ENCODE data around the gene CEPT1.

Gene CEPT1

DNA sequence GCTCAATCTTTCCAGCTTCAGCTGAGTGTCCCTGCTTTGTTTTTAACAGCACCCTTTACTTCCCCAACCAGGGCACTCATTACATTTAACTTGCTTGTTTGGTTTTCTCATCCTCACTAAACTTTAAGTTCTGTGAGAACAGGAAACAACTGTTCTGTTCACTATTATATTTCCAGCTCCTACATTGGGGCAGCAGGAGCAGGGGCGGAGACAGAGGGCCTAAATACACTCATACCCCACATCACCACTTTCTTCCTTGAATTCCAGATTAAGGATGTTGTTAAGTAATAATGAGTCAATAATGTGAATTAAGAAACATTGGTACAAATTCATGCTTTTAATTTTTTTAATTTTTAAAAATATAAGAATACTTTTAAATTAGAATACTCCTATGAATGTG lies 6.2 kb upstream of the CEPT1 start:
- Histone ChIP-seq H3K4me2 (ENCODE audit: low read depth, low read length, poor library complexity, severe bottlenecking) (no peak overlapping the region), H3K9ac (ENCODE audit: low read length) (no peak overlapping the region), H3K9me2 (replicated peaks; ENCODE audit: insufficient read depth, low read length) (no peaks in the 10 kb centered on the region), H3F3A (ENCODE audit: insufficient read depth) (peaks cover 56% of the 10 kb centered on the region), H3K27me3 (ENCODE audit: low read length) (no peaks in the 10 kb centered on the region), H3K79me2 (ENCODE audit: insufficient read depth, low read length) (peaks cover 24% of the 10 kb centered on the region), H4K20me1 (ENCODE audit: low read depth, low read length) (no peaks in the 10 kb centered on the region), H2AFZ (ENCODE audit: low read depth, low read length, severe bottlenecking) (no peak overlapping the region), H3K4me3 (ENCODE audit: insufficient read depth, low read length, poor library complexity, severe bottlenecking) (no peak overlapping the region), H3K36me3 (ENCODE audit: low read length) (peaks cover 21% of the 10 kb centered on the region), H3K9me3 (ENCODE audit: insufficient read depth, low read length) (no peaks in the 10 kb centered on the region), H3K27ac (ENCODE audit: low read depth, low read length) (peak overlapping the region; percentile 59)
- TF ChIP-seq, protein P1, sequence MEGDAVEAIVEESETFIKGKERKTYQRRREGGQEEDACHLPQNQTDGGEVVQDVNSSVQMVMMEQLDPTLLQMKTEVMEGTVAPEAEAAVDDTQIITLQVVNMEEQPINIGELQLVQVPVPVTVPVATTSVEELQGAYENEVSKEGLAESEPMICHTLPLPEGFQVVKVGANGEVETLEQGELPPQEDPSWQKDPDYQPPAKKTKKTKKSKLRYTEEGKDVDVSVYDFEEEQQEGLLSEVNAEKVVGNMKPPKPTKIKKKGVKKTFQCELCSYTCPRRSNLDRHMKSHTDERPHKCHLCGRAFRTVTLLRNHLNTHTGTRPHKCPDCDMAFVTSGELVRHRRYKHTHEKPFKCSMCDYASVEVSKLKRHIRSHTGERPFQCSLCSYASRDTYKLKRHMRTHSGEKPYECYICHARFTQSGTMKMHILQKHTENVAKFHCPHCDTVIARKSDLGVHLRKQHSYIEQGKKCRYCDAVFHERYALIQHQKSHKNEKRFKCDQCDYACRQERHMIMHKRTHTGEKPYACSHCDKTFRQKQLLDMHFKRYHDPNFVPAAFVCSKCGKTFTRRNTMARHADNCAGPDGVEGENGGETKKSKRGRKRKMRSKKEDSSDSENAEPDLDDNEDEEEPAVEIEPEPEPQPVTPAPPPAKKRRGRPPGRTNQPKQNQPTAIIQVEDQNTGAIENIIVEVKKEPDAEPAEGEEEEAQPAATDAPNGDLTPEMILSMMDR (IDR thresholded peaks at IDR 0.05; ENCODE audit: insufficient read depth, low read length, poor library complexity, severe bottlenecking): no peak
- no peak for TF ChIP-seq EZH2phosphoT487 (conservative IDR thresholded peaks at IDR 0.05; ENCODE audit: low read length)

DNA sequence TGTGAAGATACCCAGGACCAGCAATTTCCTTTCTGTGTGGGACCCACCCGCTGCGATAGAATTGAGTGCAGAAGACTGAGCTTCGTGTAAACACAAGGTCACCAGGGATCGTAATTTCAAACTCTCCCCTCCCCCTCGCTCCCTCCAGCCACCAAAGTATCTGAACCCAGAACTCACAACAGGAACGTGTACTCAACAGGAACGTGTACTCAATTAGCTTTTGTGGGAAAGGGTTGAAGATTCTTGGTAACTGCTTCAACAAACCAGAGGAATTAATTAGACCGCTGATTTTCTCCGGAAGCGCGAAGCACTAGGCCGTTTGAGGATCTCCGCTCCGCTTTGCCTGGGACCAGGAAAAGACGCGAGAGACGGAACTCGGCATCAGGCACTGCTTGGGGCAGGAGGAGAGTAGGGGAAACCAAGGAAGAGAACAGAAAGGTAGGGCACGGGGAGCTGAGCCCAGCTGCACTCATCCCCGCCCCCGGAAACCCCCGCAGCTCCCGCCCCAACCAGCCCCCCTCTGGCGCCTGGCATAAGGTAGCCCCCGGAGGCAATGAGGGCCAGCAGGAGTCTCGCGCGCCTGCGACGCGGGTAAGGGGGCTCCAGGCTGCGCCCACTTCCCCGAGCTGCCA lies 583 bp upstream of the CEPT1 start:
- H3F3A ChIP-seq (ENCODE audit: insufficient read depth): peaks cover 16% of the 10 kb centered on the region; the same call in 1 of the 2 replicates
- H3K79me2 ChIP-seq (ENCODE audit: insufficient read depth, low read length): peaks cover 79% of the 10 kb centered on the region
- H2AFZ ChIP-seq (ENCODE audit: low read depth, low read length, severe bottlenecking): no peak overlapping the region
- H3K27me3 ChIP-seq (ENCODE audit: low read length): no peaks in the 10 kb centered on the region
- H3K4me2 ChIP-seq (ENCODE audit: low read depth, low read length, poor library complexity, severe bottlenecking): peak overlapping the region; percentile 99
- H3K9me3 ChIP-seq (ENCODE audit: insufficient read depth, low read length): no peaks in the 10 kb centered on the region
- peak overlapping the region; percentile 91 for H3K4me3 ChIP-seq (ENCODE audit: insufficient read depth, low read length, poor library complexity, severe bottlenecking)
- peak overlapping the region; percentile 96 for H3K9ac ChIP-seq (ENCODE audit: low read length)
- peaks cover 17% of the 10 kb centered on the region for H3K36me3 ChIP-seq (ENCODE audit: low read length)
- H3K27ac ChIP-seq (ENCODE audit: low read depth, low read length): peak overlapping the region; percentile 88
- H3K9me2 ChIP-seq (replicated peaks; ENCODE audit: insufficient read depth, low read length): no peaks in the 10 kb centered on the region
- TF ChIP-seq EZH2phosphoT487 (conservative IDR thresholded peaks at IDR 0.05; ENCODE audit: low read length): no peak
- TF ChIP-seq, protein P1 (IDR thresholded peaks at IDR 0.05; ENCODE audit: insufficient read depth, low read length, poor library complexity, severe bottlenecking): no peak
- no peaks in the 10 kb centered on the region for H4K20me1 ChIP-seq (ENCODE audit: low read depth, low read length)

DNA sequence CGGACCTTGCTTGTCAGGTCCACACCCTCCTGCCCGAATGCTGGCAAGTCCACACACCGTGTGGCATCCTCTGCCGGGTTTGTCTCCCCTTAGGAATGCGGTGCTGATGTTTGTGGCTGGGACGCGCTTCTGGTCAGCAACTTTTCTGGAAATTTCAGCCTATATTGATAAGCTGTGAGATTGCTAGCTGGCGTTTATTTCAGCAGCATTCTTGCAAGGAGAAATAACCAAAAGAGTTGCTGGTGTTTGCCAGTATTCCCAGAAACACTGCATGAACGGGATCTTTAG lies 601 bp downstream of the CEPT1 start:
- Histone ChIP-seq H3K79me2 (ENCODE audit: insufficient read depth, low read length) (peaks cover 91% of the 10 kb centered on the region), H3K4me3 (ENCODE audit: insufficient read depth, low read length, poor library complexity, severe bottlenecking) (peak overlapping the region; percentile 91), H4K20me1 (ENCODE audit: low read depth, low read length) (no peaks in the 10 kb centered on the region), H3K9me3 (ENCODE audit: insufficient read depth, low read length) (no peaks in the 10 kb centered on the region), H3K27me3 (ENCODE audit: low read length) (no peaks in the 10 kb centered on the region), H3K36me3 (ENCODE audit: low read length) (peaks cover 18% of the 10 kb centered on the region), H3F3A (ENCODE audit: insufficient read depth) (peaks cover 7% of the 10 kb centered on the region; the same call in 1 of the 2 replicates), H3K9me2 (replicated peaks; ENCODE audit: insufficient read depth, low read length) (no peaks in the 10 kb centered on the region), H3K27ac (ENCODE audit: low read depth, low read length) (peak overlapping the region; percentile 88), H2AFZ (ENCODE audit: low read depth, low read length, severe bottlenecking) (peak overlapping the region; percentile 9), H3K4me2 (ENCODE audit: low read depth, low read length, poor library complexity, severe bottlenecking) (peak overlapping the region; percentile 99), H3K9ac (ENCODE audit: low read length) (peak overlapping the region; percentile 96)
- no peak for TF ChIP-seq EZH2phosphoT487 (conservative IDR thresholded peaks at IDR 0.05; ENCODE audit: low read length)
- TF ChIP-seq, protein P1 (IDR thresholded peaks at IDR 0.05; ENCODE audit: insufficient read depth, low read length, poor library complexity, severe bottlenecking): no peak
